ENCODE results near the gene MT1M.

GRCh38 chr16:56672761-56673536 lies 40.5 kb downstream of the MT1M start:
- TF ChIP-seq, protein P1, sequence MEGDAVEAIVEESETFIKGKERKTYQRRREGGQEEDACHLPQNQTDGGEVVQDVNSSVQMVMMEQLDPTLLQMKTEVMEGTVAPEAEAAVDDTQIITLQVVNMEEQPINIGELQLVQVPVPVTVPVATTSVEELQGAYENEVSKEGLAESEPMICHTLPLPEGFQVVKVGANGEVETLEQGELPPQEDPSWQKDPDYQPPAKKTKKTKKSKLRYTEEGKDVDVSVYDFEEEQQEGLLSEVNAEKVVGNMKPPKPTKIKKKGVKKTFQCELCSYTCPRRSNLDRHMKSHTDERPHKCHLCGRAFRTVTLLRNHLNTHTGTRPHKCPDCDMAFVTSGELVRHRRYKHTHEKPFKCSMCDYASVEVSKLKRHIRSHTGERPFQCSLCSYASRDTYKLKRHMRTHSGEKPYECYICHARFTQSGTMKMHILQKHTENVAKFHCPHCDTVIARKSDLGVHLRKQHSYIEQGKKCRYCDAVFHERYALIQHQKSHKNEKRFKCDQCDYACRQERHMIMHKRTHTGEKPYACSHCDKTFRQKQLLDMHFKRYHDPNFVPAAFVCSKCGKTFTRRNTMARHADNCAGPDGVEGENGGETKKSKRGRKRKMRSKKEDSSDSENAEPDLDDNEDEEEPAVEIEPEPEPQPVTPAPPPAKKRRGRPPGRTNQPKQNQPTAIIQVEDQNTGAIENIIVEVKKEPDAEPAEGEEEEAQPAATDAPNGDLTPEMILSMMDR (conservative IDR thresholded peaks at IDR 0.05 in 1 of 2, IDR thresholded peaks at IDR 0.05 in 1 of 2; ENCODE audit: low read depth in 1 of 2, low read length in 2 of 2): no peak
- TF ChIP-seq EZH2 (IDR thresholded peaks at IDR 0.05; ENCODE audit: low read length, missing control alignments): no peak
